Esophagus muscularis mucosa (tissue), 4 donors: ENCODE data around the gene AMHR2.

Source experiments
- CTCF ChIP-seq, 3 experiments: fragments of 200-600 bp in 2 of 3; fragments of 450-650 bp in 1 of 3; sonication (generic) in 2 of 3; IDR thresholded peaks; one replicate each; pipeline ENCODE4 v1.5.1; 2017 to 2019; ENCODE audit warnings: antibody characterized with exemption in 3 of 3, mild to moderate bottlenecking in 2 of 3, moderate library complexity in 1 of 3
- EP300 ChIP-seq: sonication (generic); formaldehyde crosslinking; IDR thresholded peaks from one replicate; pipeline ENCODE4 v1.6.1; 2017; ENCODE audit warnings: antibody characterized with exemption
- POLR2A ChIP-seq: fragments of 450-650 bp; IDR thresholded peaks from one replicate; pipeline ENCODE4 v1.6.1; 2017; ENCODE audit warnings: antibody characterized with exemption, moderate library complexity, mild to moderate bottlenecking, low read depth
- POLR2AphosphoS5 ChIP-seq, 2 donors: sonication (generic); formaldehyde crosslinking; IDR thresholded peaks; one replicate each; pipeline ENCODE4 v1.6.1; 2017; ENCODE audit warnings: antibody characterized with exemption in 2 of 2

GRCh38 chr12:53461059-53461458, 37.4 kb downstream of the AMHR2 start:
- TF ChIP-seq POLR2A (no peak), CTCF (IDR thresholded peaks at IDR 0.05) (no peak), EP300 (no peak), POLR2AphosphoS5 (IDR thresholded peaks at IDR 0.05) (no peak)
